ENCODE data around the gene TSTD1.

GRCh38 chr1:161082483-161082882, 43.7 kb upstream of the TSTD1 start:
- TF ChIP-seq CTCF (conservative IDR thresholded peaks at IDR 0.05 in 1 of 2, IDR thresholded peaks at IDR 0.05 in 1 of 2; ENCODE audit: low read depth in 1 of 2, low read length in 2 of 2) (no peak), EZH2 (IDR thresholded peaks at IDR 0.05; ENCODE audit: low read length, missing control alignments) (no peak)
